PC-9 (cell line): ENCODE measurements around the gene CBLB. TPM values are rescaled to one million over a fixed set of nuclear protein-coding genes. Genes with fewer than 3 reads are reported as not detected.

Source experiments
- BruUV-seq: library from RNA; stranded (reverse); fragments of 400-500 nt; replicated peaks from 2 replicates; lab custom pipeline; 2021; lab: Mats Ljungman, UMichigan
- CTCF ChIA-PET: fragments of 300-600 bp; sonication (Branson Sonifier 250); formaldehyde crosslinking; loops from one replicate; lab custom pipeline; 2022; ENCODE audit warnings: antibody characterized with exemption; lab: Charles Lee
- POLR2A ChIA-PET: fragments of 300-600 bp; sonication (Branson Sonifier 250); formaldehyde crosslinking; loops from one replicate; lab custom pipeline; 2022; ENCODE audit warnings: antibody characterized with exemption; ENCODE audit not compliant: unreplicated experiment; lab: Charles Lee
- DNase-seq, 2 experiments: peaks; one replicate each; pipeline versions ENCODE4 v3.0.0 to v3.0.0-alpha.2; 2015 to 2022; ENCODE audit warnings: mixed read lengths in 1 of 2
- H2AFZ ChIP-seq: fragments of 200-600 bp; sonication (generic); 2 replicates; pipeline ENCODE4 v1.8.1; 2017; ENCODE audit warnings: antibody characterized with exemption
- H3F3A ChIP-seq: fragments of 200-600 bp; sonication (generic); 2 replicates; pipeline ENCODE4 v1.8.1; 2017; ENCODE audit warnings: antibody characterized with exemption, mild to moderate bottlenecking, low read depth; ENCODE audit not compliant: insufficient read depth
- H3K27ac ChIP-seq: fragments of 200-600 bp; sonication (generic); 2 replicates; pipeline ENCODE4 v1.6.1; 2016; ENCODE audit warnings: mixed run types
- H3K27me3 ChIP-seq: fragments of 200-600 bp; sonication (generic); 2 replicates; pipeline ENCODE4 v1.6.1; 2016; ENCODE audit warnings: low read depth, mixed run types; ENCODE audit not compliant: insufficient read depth
- H3K36me3 ChIP-seq: fragments of 200-600 bp; sonication (generic); 2 replicates; pipeline ENCODE4 v1.6.1; 2016; ENCODE audit warnings: low read depth, mixed run types
- H3K4me1 ChIP-seq: fragments of 200-600 bp; sonication (generic); replicated peaks from 2 replicates; pipeline ENCODE4 v1.6.1; 2016; ENCODE audit warnings: mixed run types; ENCODE audit not compliant: insufficient read depth
- H3K4me2 ChIP-seq: fragments of 200-600 bp; sonication (generic); 2 replicates; pipeline ENCODE4 v1.6.1; 2017; ENCODE audit warnings: mixed run types
- H3K4me3 ChIP-seq: fragments of 200-600 bp; sonication (generic); 2 replicates; pipeline ENCODE4 v1.6.1; 2016; ENCODE audit warnings: mixed run types
- H3K79me2 ChIP-seq: fragments of 200-600 bp; sonication (generic); 2 replicates; pipeline ENCODE4 v1.6.1; 2017; ENCODE audit warnings: low read depth, mixed run types
- H3K9me2 ChIP-seq: fragments of 200-600 bp; sonication (generic); 2 replicates; pipeline ENCODE4 v1.8.1; 2017; ENCODE audit warnings: mild to moderate bottlenecking; ENCODE audit not compliant: insufficient read depth
- H3K9me3 ChIP-seq: fragments of 200-600 bp; sonication (generic); 2 replicates; pipeline ENCODE4 v1.8.1; 2016; ENCODE audit warnings: low read depth; ENCODE audit not compliant: insufficient read depth
- H4K20me1 ChIP-seq: fragments of 200-600 bp; sonication (generic); 2 replicates; pipeline ENCODE4 v1.8.1; 2017; ENCODE audit not compliant: insufficient read depth
- CTCF ChIP-seq: fragments of 200-600 bp; sonication (generic); conservative IDR thresholded peaks from 2 replicates; pipeline ENCODE4 v1.6.1; 2017; ENCODE audit warnings: mixed run types, antibody characterized with exemption, mild to moderate bottlenecking, moderate library complexity
- EZH2 ChIP-seq: fragments of 200-600 bp; sonication (generic); IDR thresholded peaks from 2 replicates; pipeline ENCODE4 v1.8.0; 2017; ENCODE audit warnings: antibody characterized with exemption, low read depth
- intact Hi-C: fragments of 100-400 bp; cut with micrococcal nuclease; formaldehyde crosslinking; loops from one replicate; pipeline ENCODE4 v1.10.0; 2022; ENCODE audit not compliant: unreplicated experiment
- total RNA-seq: library from RNA; stranded (reverse); gene quantifications from 2 replicates; pipeline ENCODE4 v1.2.3, GENCODE V29; 2021

Gene CBLB
- total RNA-seq, 1 experiment from 2014 or later = 44.0 TPM

GRCh38 chr3:105834768-105835167 lies 34.0 kb downstream of the CBLB start:
- H3K4me2 ChIP-seq = no peak overlapping the region
- no peak overlapping the region for H3K4me3 ChIP-seq
- ChIA-PET POLR2A (interaction anchor here (0.7 kb wide), 1 partner anchor 171 kb away, joined by 4 read pairs; no protein-coding TSS in a partner anchor), CTCF (interaction anchor here (0.6 kb wide), 1 partner anchor 331 kb away, joined by 3 read pairs; no protein-coding TSS in a partner anchor)
- no peaks in the 10 kb centered on the region for H3K79me2 ChIP-seq
- H3K27ac ChIP-seq = no peak overlapping the region
- no peaks in the 10 kb centered on the region for H4K20me1 ChIP-seq
- 0 out of 2 replicates have a peak, but pooled peaks cover 5% of the 10 kb centered on the region for H3K36me3 ChIP-seq
- TF ChIP-seq CTCF (no peak), EZH2 (no peak)
- H3K9me2 ChIP-seq = no peaks in the 10 kb centered on the region
- DNase-seq = no peak
- BruUV-seq = no TSS peak
- peaks cover 12% of the 10 kb centered on the region for H3K4me1 ChIP-seq
- no peak overlapping the region for H2AFZ ChIP-seq
- H3K27me3 ChIP-seq = no peaks in the 10 kb centered on the region
- H3K9me3 ChIP-seq = no peaks in the 10 kb centered on the region; the same call in 1 of the 2 replicates
- 0 out of 2 replicates have a peak, but pooled peaks cover 6% of the 10 kb centered on the region for H3F3A ChIP-seq
- intact Hi-C loops = no loop called here

- no peaks in the 10 kb centered on the region for H3K27me3 ChIP-seq
- no peak for DNase-seq
- POLR2A ChIA-PET = no interaction called here
- H3K4me2 ChIP-seq = no peak overlapping the region
- peaks cover 12% of the 10 kb centered on the region for H3K4me1 ChIP-seq
- H3K36me3 ChIP-seq = 0 out of 2 replicates have a peak, but pooled peaks cover 5% of the 10 kb centered on the region
- H3K4me3 ChIP-seq = no peak overlapping the region
- no TSS peak for BruUV-seq
- no peak overlapping the region for H3K27ac ChIP-seq
- intact Hi-C loops = no loop called here
- no peak overlapping the region for H2AFZ ChIP-seq
- no peaks in the 10 kb centered on the region for H3K9me2 ChIP-seq
- no peaks in the 10 kb centered on the region for H3K79me2 ChIP-seq
- CTCF ChIA-PET = no interaction called here
- no peaks in the 10 kb centered on the region; the same call in 1 of the 2 replicates for H3K9me3 ChIP-seq
- no peaks in the 10 kb centered on the region for H4K20me1 ChIP-seq
- 0 out of 2 replicates have a peak, but pooled peaks cover 6% of the 10 kb centered on the region for H3F3A ChIP-seq
- no peak for TF ChIP-seq CTCF
- TF ChIP-seq EZH2 = no peak
These were observed 36.2 kb downstream of the CBLB start for GRCh38 chr3:105832644-105833043.

GRCh38 chr3:105830836-105831235 lies 38.0 kb downstream of the CBLB start:
- H3K9me2 ChIP-seq = no peaks in the 10 kb centered on the region

More at GRCh38 chr3:105830836-105831235, 38.0 kb downstream of the CBLB start:
- H2AFZ ChIP-seq = no peak overlapping the region
- no peaks in the 10 kb centered on the region; the same call in 1 of the 2 replicates for H3K9me3 ChIP-seq
- ChIA-PET CTCF (no interaction called here), POLR2A (no interaction called here)
- no peak for DNase-seq
- no peaks in the 10 kb centered on the region for H4K20me1 ChIP-seq
- H3K36me3 ChIP-seq = no peaks in the 10 kb centered on the region
- no peaks in the 10 kb centered on the region for H3K27me3 ChIP-seq
- H3K4me1 ChIP-seq = peaks cover 8% of the 10 kb centered on the region
- no TSS peak for BruUV-seq
- TF ChIP-seq CTCF = no peak
- TF ChIP-seq EZH2 = no peak
- no peak overlapping the region for H3K4me2 ChIP-seq
- intact Hi-C loops = no loop called here
- H3K79me2 ChIP-seq = no peaks in the 10 kb centered on the region
- H3K27ac ChIP-seq = no peak overlapping the region
- H3F3A ChIP-seq = 0 out of 2 replicates have a peak, but pooled peaks cover 6% of the 10 kb centered on the region
- H3K4me3 ChIP-seq = no peak overlapping the region
